ENCODE results near the gene MIS12. TPM values are rescaled to one million over a fixed set of nuclear protein-coding genes. Genes with fewer than 3 reads are reported as not detected.

MIS12 gene
- total RNA-seq (10 to 100 TPM; 12.9 to 24.5 TPM), polyA plus RNA-seq (ENCODE audit: insufficient read depth, low read depth, low replicate concordance) (20.8 TPM)
- long read RNA-seq, donor 1, transcript MIS12-202 (2 exons, 2,204 nt), result major isoform, 5 of 8 reads
- long read RNA-seq, donor 1, partial matches to known transcripts, result 0 of 8 reads
- long read RNA-seq, donor 1, other reads (novel, unspliced or antisense), result 0 of 8 reads
- long read RNA-seq, donor 2, transcript MIS12-202 (2 exons, 2,204 nt), result major isoform, 6 of 8 reads
- long read RNA-seq, donor 2, partial matches to known transcripts, result 0 of 8 reads
- long read RNA-seq, donor 2, other reads (novel, unspliced or antisense), result 0 of 8 reads

GRCh38 chr17:5486206-5487124, at the start of gene MIS12:
Gene MIS12 (plus strand): TSS chr17:5486566. CDS start chr17:5488863, 2,297 bp downstream.
- 0 to 1% methylated on average over 37 to 77 of the region's 77 CpGs for WGBS, 2 donors
- H3K9me3 ChIP-seq, result no peaks in the 10 kb centered on the region
- intact Hi-C loops (cut with DNase I; ENCODE audit: low total_unique reads), result no loop called here
- no peaks in the 10 kb centered on the region for H3K27me3 ChIP-seq
- peaks cover 3% of the 10 kb centered on the region for H3K4me1 ChIP-seq
- H3K27ac ChIP-seq, result peak within 1 kb of the TSS; percentile 97 to 100
- H3K36me3 ChIP-seq (ENCODE audit: low read depth, missing control alignments), result no peaks in the 10 kb centered on the region
- peak within 1 kb of the TSS; percentile 88 to 95 for H3K4me3 ChIP-seq
- DNase-seq, result peak; percentile 100
- TF ChIP-seq CTCF (IDR thresholded peaks at IDR 0.05) (no peak), POLR2A (IDR thresholded peaks at IDR 0.05) (no peak)

- intact Hi-C loops (cut with DNase I; ENCODE audit: low total_unique reads), result no loop called here
- H3K4me3 ChIP-seq, result peak overlapping the region in 1 of 2 donors; percentile 79
- no peaks in the 10 kb centered on the region for H3K36me3 ChIP-seq (ENCODE audit: low read depth, missing control alignments)
- H3K27me3 ChIP-seq, result no peaks in the 10 kb centered on the region
- no peak for TF ChIP-seq POLR2A (IDR thresholded peaks at IDR 0.05)
- DNase-seq, result no peak
- H3K27ac ChIP-seq, result no peak overlapping the region
- no peaks in the 10 kb centered on the region for H3K9me3 ChIP-seq
- WGBS, 2 donors, result 39 to 46% methylated on average over 5 of the region's 5 CpGs
- H3K4me1 ChIP-seq, result peaks cover 13% of the 10 kb centered on the region
Measured at GRCh38 chr17:5437721-5438317, 48.5 kb upstream of the MIS12 start.

DNA sequence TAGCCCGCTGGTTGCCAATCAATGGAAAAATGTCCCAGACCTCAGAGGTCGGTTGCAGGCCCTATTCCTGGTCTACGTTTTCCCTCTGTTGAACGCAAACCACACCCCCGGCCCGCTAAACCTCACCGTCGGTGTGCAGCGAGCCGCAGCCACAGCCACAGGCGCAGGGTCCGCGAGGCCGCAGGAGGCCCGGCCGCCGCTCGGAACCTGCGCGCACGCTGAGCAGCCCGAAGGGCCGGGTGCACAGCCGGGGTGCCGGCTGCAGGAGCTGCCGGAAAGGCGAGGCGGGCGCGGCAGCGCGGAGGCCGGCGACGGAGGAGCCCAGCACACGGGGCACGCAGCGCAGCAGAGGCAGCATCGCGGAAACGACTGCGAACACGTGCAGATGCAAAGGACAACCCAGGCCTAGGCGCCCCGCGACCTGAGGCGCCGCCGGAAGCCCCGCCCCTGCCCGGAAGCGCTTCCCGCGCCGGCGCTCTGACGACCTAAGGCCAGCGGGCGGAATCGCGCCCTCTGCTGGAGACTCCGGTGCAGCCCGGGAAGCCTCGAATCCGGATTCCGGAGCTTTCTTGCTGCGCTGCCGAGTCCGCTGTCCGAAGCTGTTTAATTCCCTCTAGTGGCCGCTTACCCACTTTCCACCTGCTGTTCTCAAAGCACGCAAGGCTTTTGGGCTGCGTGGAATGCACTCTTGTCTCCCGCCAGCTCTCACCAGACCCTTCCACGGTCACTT, 47.5 kb upstream of the MIS12 start, which contains the start of gene C1QBP:
TSS of gene C1QBP (minus strand) at position 440 of the 730 bp plus-strand sequence. CDS start at position 358, 82 bp downstream.
- intact Hi-C loops (cut with DNase I; ENCODE audit: low total_unique reads), result no loop called here
- Histone ChIP-seq H3K27me3 (no peaks in the 10 kb centered on the region), H3K4me3 (peak within 1 kb of the TSS; percentile 79 to 96), H3K4me1 (peaks cover 13% of the 10 kb centered on the region), H3K36me3 (ENCODE audit: low read depth, missing control alignments) (no peaks in the 10 kb centered on the region), H3K27ac (peak within 1 kb of the TSS in 1 of 2 donors; percentile 66), H3K9me3 (no peaks in the 10 kb centered on the region)
- TF ChIP-seq CTCF (IDR thresholded peaks at IDR 0.05), result peak; percentile 98 to 99 (median 99)
- TF ChIP-seq POLR2A (IDR thresholded peaks at IDR 0.05), result no peak
- peak; percentile 94 for DNase-seq
- 0% methylated on average over 15 to 75 of the region's 75 CpGs for WGBS, 2 donors

DNA sequence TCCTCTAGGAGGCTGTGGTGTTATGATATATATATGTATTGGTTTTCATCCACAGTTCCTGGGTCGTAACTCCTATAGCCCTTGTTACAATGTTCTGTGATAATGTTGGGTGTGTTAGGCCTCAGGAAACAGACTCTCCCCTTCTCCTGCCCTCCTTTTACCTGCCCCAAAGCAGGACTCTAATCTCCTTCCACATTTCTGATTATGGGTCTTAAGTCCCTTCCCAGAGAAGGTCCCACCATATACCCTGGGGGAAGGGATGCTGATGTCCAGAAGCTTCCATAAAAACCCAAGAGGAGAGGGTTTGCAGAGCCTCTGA, 47.0 kb upstream of the MIS12 start:
- Histone ChIP-seq H3K27ac (peak overlapping the region in 1 of 2 donors; percentile 66), H3K9me3 (no peaks in the 10 kb centered on the region), H3K27me3 (no peaks in the 10 kb centered on the region), H3K4me1 (peaks cover 13% of the 10 kb centered on the region), H3K36me3 (ENCODE audit: low read depth, missing control alignments) (no peaks in the 10 kb centered on the region), H3K4me3 (peak overlapping the region; percentile 79 to 96)
- TF ChIP-seq POLR2A (IDR thresholded peaks at IDR 0.05), result no peak
- no peak for TF ChIP-seq CTCF (IDR thresholded peaks at IDR 0.05)
- intact Hi-C loops (cut with DNase I; ENCODE audit: low total_unique reads), result no loop called here
- DNase-seq, result no peak
- WGBS, 2 donors, result 8 to 12% methylated on average over 1 of the region's 1 CpG
